Kidney (tissue), 14 donors: ENCODE data around the gene PKIG. TPM values are rescaled to one million over a fixed set of nuclear protein-coding genes. Genes with fewer than 3 reads are reported as not detected.

ENCODE experiments used
- DNase-seq, 5 donors: peaks; one replicate each; pipeline ENCODE4 v3.0.0-alpha.2; 2013 to 2020
- FAIRE-seq: peaks from 2 replicates; lab custom pipeline; 2012; peaks lifted over from hg19 to GRCh38; lab: Jason Lieb, UNC
- H3K27ac ChIP-seq, 2 donors: one replicate each; pipeline ENCODE4 v1.7.0; 2013; ENCODE audit warnings: low read depth in 2 of 2, low read length in 2 of 2, inconsistent platforms in 1 of 2
- H3K27me3 ChIP-seq: one replicate; pipeline ENCODE4 v1.7.1; 2013; ENCODE audit warnings: low read length, inconsistent platforms; ENCODE audit not compliant: control insufficient read depth, insufficient read depth
- H3K36me3 ChIP-seq, 3 donors: one replicate each; pipeline versions ENCODE4 v1.7.0 to v1.7.1; 2013; ENCODE audit warnings: low read length in 3 of 3, control low read depth in 1 of 3, inconsistent platforms in 1 of 3; ENCODE audit not compliant: insufficient read depth in 3 of 3, control insufficient read depth in 2 of 3
- H3K4me1 ChIP-seq, 3 donors: one replicate each; pipeline versions ENCODE4 v1.7.0 to v1.7.1; 2013; ENCODE audit warnings: low read length in 3 of 3, inconsistent platforms in 1 of 3, low read depth in 1 of 3; ENCODE audit not compliant: control insufficient read depth in 2 of 3, insufficient read depth in 2 of 3
- H3K4me3 ChIP-seq, 3 donors: one replicate each; pipeline versions ENCODE4 v1.7.0 to v1.8.1; 2013; ENCODE audit warnings: low read length in 3 of 3, control low read depth in 1 of 3, inconsistent platforms in 1 of 3
- H3K9ac ChIP-seq, 3 donors: one replicate each; pipeline versions ENCODE4 v1.7.0 to v1.7.1; 2013; ENCODE audit warnings: low read length in 3 of 3, control low read depth in 1 of 3, inconsistent platforms in 1 of 3
- H3K9me3 ChIP-seq, 3 donors: one replicate each; pipeline versions ENCODE4 v1.7.0 to v1.7.1; 2013; ENCODE audit warnings: low read length in 3 of 3, control low read depth in 1 of 3, inconsistent platforms in 1 of 3; ENCODE audit not compliant: control insufficient read depth in 2 of 3, insufficient read depth in 1 of 3
- intact Hi-C: fragments of 100-400 bp; cut with DNase I; formaldehyde crosslinking; loops from one replicate; pipeline ENCODE4 v1.11.1; 2022
- polyA plus RNA-seq: library from polyadenylated mRNA; stranded (reverse); fragments of 350-450 nt; fragmentation: Illumina TruSeq; extraction: RNeasy Lipid Tissue Mini Kit (QIAGEN cat#74804); gene quantifications from one replicate; pipeline ENCODE4 v1.2.3, GENCODE V29; 2014; ENCODE audit warnings: low read depth, low replicate concordance; ENCODE audit not compliant: insufficient read depth
- total RNA-seq: library from RNA; stranded (reverse); fragmentation: NEBNext Ultra II Directional; extraction: Animal tissue kit (Norgen Biotek cat#: 25700); gene quantifications from one replicate; pipeline ENCODE4 v1.2.1, GENCODE V29; 2021
- TF ChIP-seq, protein P1 (sequence below): IDR thresholded peaks from 3 replicates; pipeline ENCODE4 v1.5.1; 2012; ENCODE audit warnings: mild to moderate bottlenecking, moderate library complexity, borderline replicate concordance; ENCODE audit not compliant: insufficient read depth; ENCODE audit errors: extremely low read depth
- donor health status: control.
- donor health status: control.
- donor health status: control.
- donor health status: control.
- donor health status: control.
- donor health status: DM: yes; HTN: yes; CAD: no.
- donor health status: Normal renal cell carcinoma (clear cell type).

The PKIG gene
- total and polyA plus RNA-seq, 2 donors from 2014 or later = 71.1 to 150 TPM

GRCh38 chr20:44648579-44648978 lies 66.2 kb downstream of the PKIG start:
- DNase-seq (peak in 1 of 5 donors; percentile 32), FAIRE-seq (no peak)
- intact Hi-C loops = no loop called here
- no peaks in the 10 kb centered on the region for H3K27me3 ChIP-seq
- H3K9ac ChIP-seq = no peak overlapping the region
- H3K27ac ChIP-seq = no peak overlapping the region
- peaks cover 0 to 22% (median 0%) of the 10 kb centered on the region in 3 donors for H3K4me1 ChIP-seq
- no peaks in the 10 kb centered on the region for H3K36me3 ChIP-seq
- no peak overlapping the region for H3K4me3 ChIP-seq
- no peaks in the 10 kb centered on the region for H3K9me3 ChIP-seq
- TF ChIP-seq, protein P1, sequence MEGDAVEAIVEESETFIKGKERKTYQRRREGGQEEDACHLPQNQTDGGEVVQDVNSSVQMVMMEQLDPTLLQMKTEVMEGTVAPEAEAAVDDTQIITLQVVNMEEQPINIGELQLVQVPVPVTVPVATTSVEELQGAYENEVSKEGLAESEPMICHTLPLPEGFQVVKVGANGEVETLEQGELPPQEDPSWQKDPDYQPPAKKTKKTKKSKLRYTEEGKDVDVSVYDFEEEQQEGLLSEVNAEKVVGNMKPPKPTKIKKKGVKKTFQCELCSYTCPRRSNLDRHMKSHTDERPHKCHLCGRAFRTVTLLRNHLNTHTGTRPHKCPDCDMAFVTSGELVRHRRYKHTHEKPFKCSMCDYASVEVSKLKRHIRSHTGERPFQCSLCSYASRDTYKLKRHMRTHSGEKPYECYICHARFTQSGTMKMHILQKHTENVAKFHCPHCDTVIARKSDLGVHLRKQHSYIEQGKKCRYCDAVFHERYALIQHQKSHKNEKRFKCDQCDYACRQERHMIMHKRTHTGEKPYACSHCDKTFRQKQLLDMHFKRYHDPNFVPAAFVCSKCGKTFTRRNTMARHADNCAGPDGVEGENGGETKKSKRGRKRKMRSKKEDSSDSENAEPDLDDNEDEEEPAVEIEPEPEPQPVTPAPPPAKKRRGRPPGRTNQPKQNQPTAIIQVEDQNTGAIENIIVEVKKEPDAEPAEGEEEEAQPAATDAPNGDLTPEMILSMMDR = no peak

DNA sequence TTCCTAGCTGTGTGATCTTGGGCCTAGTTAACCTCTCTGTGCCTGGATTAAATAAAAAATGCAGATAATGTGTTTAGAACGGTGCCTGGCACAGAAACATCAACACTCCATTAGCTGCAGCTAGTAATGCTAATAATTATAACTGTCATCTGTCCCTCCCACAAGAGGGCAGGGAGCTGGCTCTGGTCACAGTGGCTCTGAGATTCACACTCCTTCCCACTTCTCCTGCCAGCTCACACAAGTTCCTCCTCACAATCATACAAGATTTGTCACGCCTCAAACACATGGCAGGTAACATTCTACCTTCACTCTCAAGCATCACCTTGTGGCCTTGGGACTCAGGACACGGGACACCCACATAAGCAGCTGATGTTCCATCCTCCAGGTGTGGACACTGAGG lies 66.7 kb downstream of the PKIG start:
- TF ChIP-seq, protein P1 = no peak
- Histone ChIP-seq H3K4me3 (no peak overlapping the region), H3K9ac (no peak overlapping the region), H3K27ac (no peak overlapping the region), H3K27me3 (no peaks in the 10 kb centered on the region), H3K36me3 (no peaks in the 10 kb centered on the region), H3K9me3 (no peaks in the 10 kb centered on the region), H3K4me1 (peaks cover 0 to 20% (median 0%) of the 10 kb centered on the region in 3 donors)
- FAIRE-seq (no peak), DNase-seq (peak in 1 of 5 donors; percentile 26)
- intact Hi-C loops = no loop called here

- Histone ChIP-seq H3K4me3 (no peak overlapping the region), H3K9ac (no peak overlapping the region), H3K27ac (no peak overlapping the region), H3K27me3 (no peaks in the 10 kb centered on the region), H3K36me3 (no peaks in the 10 kb centered on the region), H3K9me3 (no peaks in the 10 kb centered on the region), H3K4me1 (peaks cover 0 to 20% (median 0%) of the 10 kb centered on the region in 3 donors)
- intact Hi-C loops = no loop called here
- no peak for FAIRE-seq
- TF ChIP-seq, protein P1 = no peak
- peak in 1 of 5 donors; percentile 50 for DNase-seq
These were observed 67.6 kb downstream of the PKIG start for GRCh38 chr20:44649976-44650375.
